ENCODE results near the gene CD1B.

The CD1B gene

DNA sequence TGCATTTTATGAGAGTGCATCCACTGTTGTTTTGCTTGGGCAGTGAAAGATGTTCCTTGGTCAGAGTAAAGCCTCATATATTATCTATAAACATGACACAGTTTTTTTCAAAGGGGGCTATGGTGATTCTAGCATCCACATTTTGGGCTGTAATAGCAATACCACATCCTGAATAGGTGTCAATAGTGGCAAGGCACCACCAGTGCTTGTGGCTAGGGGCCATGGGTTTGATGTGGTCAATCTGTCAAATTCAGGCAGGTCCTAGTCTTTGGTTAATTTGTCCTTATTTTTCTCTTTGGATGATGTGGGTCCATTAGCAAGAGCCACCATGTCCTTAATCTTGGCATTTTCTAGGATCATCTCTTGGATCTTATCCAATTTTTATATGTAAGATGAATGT lies 35.5 kb upstream of the CD1B start:
- Histone ChIP-seq H3K4me1 (ENCODE audit: insufficient read depth, low read length, poor library complexity, severe bottlenecking) (no peaks in the 10 kb centered on the region), H3K36me3 (ENCODE audit: insufficient read depth, low read length) (no peaks in the 10 kb centered on the region), H3K9ac (ENCODE audit: low read depth, low read length, poor library complexity, severe bottlenecking) (no peak overlapping the region), H3K79me2 (ENCODE audit: insufficient read depth, low read length) (no peaks in the 10 kb centered on the region), H3F3A (ENCODE audit: low read depth) (no peaks in the 10 kb centered on the region), H2AFZ (ENCODE audit: low read length) (no peak overlapping the region), H3K9me3 (ENCODE audit: insufficient read depth, low read depth, low read length) (0 out of 2 replicates have a peak, but pooled peaks cover 2% of the 10 kb centered on the region), H3K4me2 (ENCODE audit: low read depth, low read length, poor library complexity, severe bottlenecking) (no peak overlapping the region), H3K27me3 (ENCODE audit: insufficient read depth, low read length, poor library complexity, severe bottlenecking) (peaks cover 23% of the 10 kb centered on the region), H3K9me2 (replicated peaks; ENCODE audit: low read depth, low read length) (no peaks in the 10 kb centered on the region), H4K20me1 (ENCODE audit: insufficient read depth, low read length, poor library complexity, severe bottlenecking) (no peaks in the 10 kb centered on the region), H3K4me3 (ENCODE audit: low read length, poor library complexity, severe bottlenecking) (no peak overlapping the region)
- TF ChIP-seq, protein P1, sequence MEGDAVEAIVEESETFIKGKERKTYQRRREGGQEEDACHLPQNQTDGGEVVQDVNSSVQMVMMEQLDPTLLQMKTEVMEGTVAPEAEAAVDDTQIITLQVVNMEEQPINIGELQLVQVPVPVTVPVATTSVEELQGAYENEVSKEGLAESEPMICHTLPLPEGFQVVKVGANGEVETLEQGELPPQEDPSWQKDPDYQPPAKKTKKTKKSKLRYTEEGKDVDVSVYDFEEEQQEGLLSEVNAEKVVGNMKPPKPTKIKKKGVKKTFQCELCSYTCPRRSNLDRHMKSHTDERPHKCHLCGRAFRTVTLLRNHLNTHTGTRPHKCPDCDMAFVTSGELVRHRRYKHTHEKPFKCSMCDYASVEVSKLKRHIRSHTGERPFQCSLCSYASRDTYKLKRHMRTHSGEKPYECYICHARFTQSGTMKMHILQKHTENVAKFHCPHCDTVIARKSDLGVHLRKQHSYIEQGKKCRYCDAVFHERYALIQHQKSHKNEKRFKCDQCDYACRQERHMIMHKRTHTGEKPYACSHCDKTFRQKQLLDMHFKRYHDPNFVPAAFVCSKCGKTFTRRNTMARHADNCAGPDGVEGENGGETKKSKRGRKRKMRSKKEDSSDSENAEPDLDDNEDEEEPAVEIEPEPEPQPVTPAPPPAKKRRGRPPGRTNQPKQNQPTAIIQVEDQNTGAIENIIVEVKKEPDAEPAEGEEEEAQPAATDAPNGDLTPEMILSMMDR (conservative IDR thresholded peaks at IDR 0.05; ENCODE audit: low read length) = no peak
- TF ChIP-seq EZH2phosphoT487 (IDR thresholded peaks at IDR 0.05; ENCODE audit: borderline replicate concordance) = no peak

- TF ChIP-seq, protein P1 (conservative IDR thresholded peaks at IDR 0.05; ENCODE audit: low read length) = no peak
- TF ChIP-seq EZH2phosphoT487 (IDR thresholded peaks at IDR 0.05; ENCODE audit: borderline replicate concordance) = no peak
- no peaks in the 10 kb centered on the region for H3K9me2 ChIP-seq (replicated peaks; ENCODE audit: low read depth, low read length)
- H3F3A ChIP-seq (ENCODE audit: low read depth) = no peaks in the 10 kb centered on the region
- no peaks in the 10 kb centered on the region for H3K4me1 ChIP-seq (ENCODE audit: insufficient read depth, low read length, poor library complexity, severe bottlenecking)
- no peaks in the 10 kb centered on the region for H3K9me3 ChIP-seq (ENCODE audit: insufficient read depth, low read depth, low read length)
- H4K20me1 ChIP-seq (ENCODE audit: insufficient read depth, low read length, poor library complexity, severe bottlenecking) = no peaks in the 10 kb centered on the region
- H3K79me2 ChIP-seq (ENCODE audit: insufficient read depth, low read length) = no peaks in the 10 kb centered on the region
- no peak overlapping the region for H3K9ac ChIP-seq (ENCODE audit: low read depth, low read length, poor library complexity, severe bottlenecking)
- H3K36me3 ChIP-seq (ENCODE audit: insufficient read depth, low read length) = no peaks in the 10 kb centered on the region
- H3K27me3 ChIP-seq (ENCODE audit: insufficient read depth, low read length, poor library complexity, severe bottlenecking) = peaks cover 13% of the 10 kb centered on the region
- no peak overlapping the region for H2AFZ ChIP-seq (ENCODE audit: low read length)
- H3K4me3 ChIP-seq (ENCODE audit: low read length, poor library complexity, severe bottlenecking) = no peak overlapping the region
- H3K4me2 ChIP-seq (ENCODE audit: low read depth, low read length, poor library complexity, severe bottlenecking) = no peak overlapping the region
Measured at GRCh38 chr1:158362941-158363340, 31.6 kb upstream of the CD1B start.

DNA sequence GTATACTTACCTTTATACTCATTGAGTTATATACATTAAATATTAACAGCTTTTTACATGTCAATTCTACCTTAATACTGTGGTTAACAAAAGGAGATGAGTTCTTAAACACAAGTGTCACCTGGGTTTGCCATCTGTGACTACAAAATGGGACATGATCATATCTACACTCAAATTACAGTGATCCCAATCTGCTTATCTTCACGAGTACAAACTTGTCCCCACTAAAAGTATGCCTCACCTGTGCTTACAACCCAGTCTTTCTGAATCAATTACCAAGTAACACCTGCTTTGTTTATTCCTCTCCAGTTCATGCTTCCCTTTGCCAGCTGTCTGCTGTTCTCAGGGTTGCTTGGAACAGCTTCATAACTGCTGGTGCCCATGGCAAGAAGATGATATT lies 31.2 kb upstream of the CD1B start:
- H3K9me2 ChIP-seq (replicated peaks; ENCODE audit: low read depth, low read length) = no peaks in the 10 kb centered on the region
- H3K27me3 ChIP-seq (ENCODE audit: insufficient read depth, low read length, poor library complexity, severe bottlenecking) = peaks cover 8% of the 10 kb centered on the region

More for the DNA sequence above, 31.2 kb upstream of the CD1B start:
- Histone ChIP-seq H4K20me1 (ENCODE audit: insufficient read depth, low read length, poor library complexity, severe bottlenecking) (no peaks in the 10 kb centered on the region), H3K36me3 (ENCODE audit: insufficient read depth, low read length) (no peaks in the 10 kb centered on the region), H2AFZ (ENCODE audit: low read length) (no peak overlapping the region), H3K79me2 (ENCODE audit: insufficient read depth, low read length) (no peaks in the 10 kb centered on the region), H3K4me1 (ENCODE audit: insufficient read depth, low read length, poor library complexity, severe bottlenecking) (no peaks in the 10 kb centered on the region), H3K4me3 (ENCODE audit: low read length, poor library complexity, severe bottlenecking) (no peak overlapping the region), H3K9ac (ENCODE audit: low read depth, low read length, poor library complexity, severe bottlenecking) (no peak overlapping the region), H3K9me3 (ENCODE audit: insufficient read depth, low read depth, low read length) (no peaks in the 10 kb centered on the region), H3K4me2 (ENCODE audit: low read depth, low read length, poor library complexity, severe bottlenecking) (no peak overlapping the region), H3F3A (ENCODE audit: low read depth) (no peaks in the 10 kb centered on the region)
- TF ChIP-seq, protein P1 (conservative IDR thresholded peaks at IDR 0.05; ENCODE audit: low read length) = no peak
- no peak for TF ChIP-seq EZH2phosphoT487 (IDR thresholded peaks at IDR 0.05; ENCODE audit: borderline replicate concordance)
